GM19438 (cell line): Measurements from ENCODE around the gene CLDN9.

ENCODE experiments used
- ATAC-seq: cut with Tn5 transposase; IDR thresholded peaks from one replicate; pipeline ENCODE4 v1.9.1; 2021; ENCODE audit warnings: low read depth; ENCODE audit not compliant: unreplicated experiment

The CLDN9 gene

GRCh38 chr16:2991566-2992261 is 21.0 kb upstream of the CLDN9 start:
- ATAC-seq, result no peak

DNA sequence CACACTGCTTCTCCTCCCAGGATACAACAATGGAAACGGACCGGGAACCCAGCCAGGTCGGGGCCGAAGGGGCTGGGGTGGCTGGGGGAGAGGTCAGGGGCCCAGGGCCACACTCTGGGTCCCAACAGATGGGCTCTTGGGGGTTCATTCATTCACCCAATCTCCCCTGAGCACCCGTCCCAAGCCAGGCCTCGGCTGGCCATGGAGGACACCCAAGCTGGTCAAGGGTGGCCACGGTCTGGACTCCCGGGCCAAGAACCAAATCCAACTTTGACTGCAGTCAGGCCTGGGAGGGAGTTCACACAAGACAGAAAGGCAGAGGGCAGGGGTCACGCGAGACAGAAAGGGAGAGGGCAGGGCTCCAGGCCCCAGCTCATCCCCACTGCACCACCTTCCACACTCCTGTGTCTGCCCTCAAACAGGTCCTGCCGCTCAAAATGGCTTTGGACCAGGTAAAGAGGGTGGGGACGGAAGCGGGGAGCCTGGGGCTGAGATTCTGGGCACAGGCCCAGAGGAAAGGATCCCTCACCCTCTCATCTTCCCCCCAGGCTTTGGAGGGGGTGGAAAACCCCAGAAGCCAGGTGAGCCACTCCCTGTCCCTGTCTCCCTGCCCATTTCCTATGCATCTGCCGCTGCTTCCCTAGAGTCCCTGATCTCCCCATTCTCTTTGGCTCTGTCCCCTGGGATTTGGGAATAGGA is 20.2 kb upstream of the CLDN9 start:
- ATAC-seq, result no peak

GRCh38 chr16:2996298-2996697 is 16.4 kb upstream of the CLDN9 start:
- ATAC-seq, result no peak

DNA sequence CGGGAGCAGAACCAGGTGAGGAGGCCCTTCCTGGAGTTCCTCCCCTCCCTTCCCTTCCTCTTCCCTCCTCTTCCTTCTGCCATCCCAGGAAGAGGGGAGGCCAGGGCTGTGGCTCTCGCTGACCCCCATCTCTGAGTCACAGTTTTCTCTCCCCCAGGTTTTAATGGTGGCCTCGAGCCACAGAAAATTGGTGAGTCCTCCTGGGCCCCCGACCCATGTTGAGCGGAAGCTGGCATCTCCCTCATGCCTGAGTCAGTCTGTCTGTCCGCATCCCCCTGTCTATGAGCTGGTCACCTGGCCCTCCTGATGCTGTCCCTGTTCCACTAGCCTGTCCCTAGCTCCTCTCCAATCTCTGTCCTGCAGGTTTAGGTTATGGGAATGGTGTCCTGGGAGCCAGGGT is 12.8 kb upstream of the CLDN9 start:
- no peak for ATAC-seq

- ATAC-seq, result no peak
Measured at GRCh38 chr16:3000540-3000939, 12.2 kb upstream of the CLDN9 start.

DNA sequence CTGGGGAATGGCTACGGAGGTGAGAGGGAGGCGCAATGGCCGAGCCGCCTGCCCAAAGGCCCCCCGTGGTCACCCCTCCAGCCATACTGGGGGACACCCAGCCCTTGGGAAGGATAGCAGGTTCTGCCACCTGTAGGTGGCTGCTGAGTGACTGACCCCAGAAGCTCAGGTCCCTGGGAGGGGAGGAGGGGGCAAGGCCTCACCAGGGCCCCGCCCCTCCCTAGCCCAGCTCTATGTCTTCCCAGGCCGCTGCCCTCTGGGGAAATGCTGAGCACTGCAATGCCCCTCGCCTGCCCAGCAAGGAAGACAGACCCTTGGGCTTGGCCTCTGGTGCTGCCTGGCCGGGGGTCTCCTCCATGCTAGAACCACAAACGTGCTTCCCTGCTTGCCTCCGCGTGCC is 11.4 kb upstream of the CLDN9 start:
- ATAC-seq, result no peak

- peak; percentile 88 for ATAC-seq
Measured at GRCh38 chr16:3003582-3004270, 9.0 kb upstream of the CLDN9 start.

GRCh38 chr16:3004319-3004718 is 8.4 kb upstream of the CLDN9 start:
- ATAC-seq, result peak; percentile 0

- ATAC-seq, result no peak
Measured at GRCh38 chr16:3004781-3005284, 7.9 kb upstream of the CLDN9 start.

DNA sequence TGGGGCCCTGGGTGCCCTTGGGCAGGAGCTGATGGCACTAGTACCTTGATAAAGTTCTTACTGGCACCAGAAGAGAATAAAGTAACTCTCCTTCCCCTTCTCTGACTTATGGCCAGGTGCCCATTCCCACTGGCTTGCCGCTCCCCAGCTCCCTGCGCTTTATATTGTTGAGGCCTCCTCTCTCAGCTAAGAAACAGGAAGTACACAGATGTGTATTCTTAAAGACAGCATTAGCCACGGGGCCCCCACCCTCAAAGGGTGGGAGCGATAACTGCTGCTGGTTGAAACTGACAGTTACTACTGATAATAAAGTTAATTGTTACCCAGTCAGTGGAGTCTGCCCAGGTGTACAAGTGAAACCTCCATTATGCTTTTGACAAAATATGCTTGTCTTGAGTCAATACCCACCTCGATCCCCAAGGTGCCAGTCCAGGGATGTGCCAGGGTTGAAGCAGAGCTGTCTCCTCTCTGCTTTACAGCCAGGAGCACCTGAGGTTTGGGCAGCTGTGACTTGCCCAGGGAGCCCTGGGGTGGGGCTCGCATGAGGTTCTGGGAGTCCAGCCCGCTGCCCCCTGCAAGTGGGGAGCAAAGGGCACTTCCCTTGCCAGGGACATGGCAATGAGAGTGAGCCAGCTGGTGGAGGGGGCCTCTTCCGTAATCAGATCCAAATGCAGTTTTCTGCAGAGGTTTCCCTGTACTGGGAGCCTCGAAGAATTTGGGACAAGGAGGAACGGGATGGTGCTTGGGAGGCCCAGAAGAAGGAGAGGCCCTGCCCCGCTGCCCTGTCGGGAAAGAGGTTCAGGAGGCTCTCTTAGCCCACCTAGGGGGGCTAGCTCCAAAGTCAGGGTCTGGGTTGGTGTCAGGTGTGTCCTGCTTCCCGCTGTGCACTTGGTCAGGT is 5.4 kb upstream of the CLDN9 start:
- ATAC-seq, result no peak

- no peak for ATAC-seq
Measured at GRCh38 chr16:3007957-3008689, 4.6 kb upstream of the CLDN9 start.

- ATAC-seq, result no peak
Measured at GRCh38 chr16:3008690-3009037, 4.1 kb upstream of the CLDN9 start.

DNA sequence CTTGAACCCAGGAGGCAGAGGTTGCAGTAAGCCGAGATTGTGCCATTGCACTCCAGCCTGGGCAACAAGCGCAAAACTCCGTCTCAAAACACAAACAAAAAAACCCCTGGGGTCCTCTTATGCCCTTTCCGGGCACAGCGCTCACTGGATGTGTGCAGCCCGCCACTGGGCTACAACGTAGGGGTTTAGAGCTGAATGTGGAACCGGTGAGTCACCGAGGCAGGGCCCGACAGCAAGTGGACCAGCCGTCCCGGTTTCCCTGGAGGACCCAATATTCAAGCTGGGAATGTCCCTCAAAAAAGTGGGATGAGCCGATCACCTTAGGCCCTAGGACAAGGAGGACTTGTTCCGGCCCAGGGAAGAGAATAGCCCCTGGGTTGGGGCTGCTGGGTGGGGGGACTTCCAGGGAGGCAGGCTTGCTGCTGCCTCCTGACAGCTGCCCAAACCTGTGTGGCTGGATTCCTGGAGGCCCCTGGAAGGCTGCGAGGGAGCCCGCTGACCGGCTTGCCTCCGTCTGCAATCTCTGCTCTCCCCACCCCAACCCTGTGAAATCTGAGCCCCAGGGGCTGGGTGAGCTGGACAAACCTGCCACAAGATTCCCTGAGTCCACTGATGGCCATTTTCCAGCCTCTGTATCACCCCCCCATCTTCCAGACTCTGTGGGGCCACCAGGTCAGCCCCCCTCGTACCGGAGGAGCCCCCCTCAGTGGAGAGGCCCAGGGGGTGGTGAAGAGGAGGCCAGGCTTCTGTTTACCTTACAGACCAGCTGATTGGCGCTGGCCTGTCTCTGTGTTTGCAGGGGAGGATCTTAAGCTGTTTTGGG is 2.9 kb upstream of the CLDN9 start:
- no peak for ATAC-seq

GRCh38 chr16:3010510-3010909 is 2.2 kb upstream of the CLDN9 start:
- ATAC-seq, result no peak

DNA sequence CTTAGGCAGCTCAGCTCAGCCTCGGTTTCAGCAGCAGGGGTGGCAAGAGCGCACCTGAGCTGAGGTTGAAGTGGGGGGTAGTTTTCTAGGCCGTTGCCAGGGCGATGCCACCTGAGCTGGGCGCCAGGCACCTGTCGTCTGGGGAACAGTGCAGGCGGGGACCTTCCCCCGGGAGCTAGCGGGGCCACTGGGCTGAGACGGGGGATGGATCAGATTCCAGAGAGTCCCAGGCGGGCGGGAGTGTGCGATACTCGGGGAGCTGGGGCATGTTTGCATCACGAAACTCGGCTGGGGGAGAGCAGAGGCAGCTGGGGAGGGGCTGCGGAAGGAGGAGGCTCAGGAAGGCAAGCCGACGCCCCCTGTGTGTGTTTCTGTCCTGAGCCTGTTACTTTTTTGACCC is 477 bp upstream of the CLDN9 start:
- ATAC-seq, result no peak

DNA sequence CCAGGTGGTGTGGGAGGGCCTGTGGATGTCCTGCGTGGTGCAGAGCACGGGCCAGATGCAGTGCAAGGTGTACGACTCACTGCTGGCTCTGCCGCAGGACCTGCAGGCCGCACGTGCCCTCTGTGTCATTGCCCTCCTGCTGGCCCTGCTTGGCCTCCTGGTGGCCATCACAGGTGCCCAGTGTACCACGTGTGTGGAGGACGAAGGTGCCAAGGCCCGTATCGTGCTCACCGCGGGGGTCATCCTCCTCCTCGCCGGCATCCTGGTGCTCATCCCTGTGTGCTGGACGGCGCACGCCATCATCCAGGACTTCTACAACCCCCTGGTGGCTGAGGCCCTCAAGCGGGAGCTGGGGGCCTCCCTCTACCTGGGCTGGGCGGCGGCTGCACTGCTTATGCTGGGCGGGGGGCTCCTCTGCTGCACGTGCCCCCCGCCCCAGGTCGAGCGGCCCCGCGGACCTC is 798 bp downstream of the CLDN9 start:
- no peak for ATAC-seq

- no peak for ATAC-seq
Measured at GRCh38 chr16:3013998-3014690, 1.4 kb downstream of the CLDN9 start.

DNA sequence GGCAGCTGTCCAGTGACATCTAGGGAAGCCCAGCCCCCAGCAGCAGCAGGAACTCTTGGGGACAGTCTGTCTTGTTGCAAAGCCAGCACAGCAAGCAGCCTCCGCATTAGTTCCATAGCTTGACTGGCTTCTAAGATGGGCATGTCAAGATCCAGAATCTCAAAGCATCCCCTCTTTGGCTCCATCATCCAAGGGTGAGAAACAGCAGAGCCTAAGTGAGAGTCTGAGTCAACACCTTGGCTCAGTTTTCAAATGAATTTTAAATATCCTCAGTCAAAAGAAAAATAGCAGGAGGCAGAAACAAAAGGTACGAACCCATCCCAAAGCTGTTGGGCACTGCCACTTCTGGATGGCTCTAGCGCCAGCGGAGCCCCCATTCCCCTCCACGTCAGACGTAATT is 2.2 kb downstream of the CLDN9 start:
- ATAC-seq, result no peak
